ENCODE data around the gene PAAF1.

DNA sequence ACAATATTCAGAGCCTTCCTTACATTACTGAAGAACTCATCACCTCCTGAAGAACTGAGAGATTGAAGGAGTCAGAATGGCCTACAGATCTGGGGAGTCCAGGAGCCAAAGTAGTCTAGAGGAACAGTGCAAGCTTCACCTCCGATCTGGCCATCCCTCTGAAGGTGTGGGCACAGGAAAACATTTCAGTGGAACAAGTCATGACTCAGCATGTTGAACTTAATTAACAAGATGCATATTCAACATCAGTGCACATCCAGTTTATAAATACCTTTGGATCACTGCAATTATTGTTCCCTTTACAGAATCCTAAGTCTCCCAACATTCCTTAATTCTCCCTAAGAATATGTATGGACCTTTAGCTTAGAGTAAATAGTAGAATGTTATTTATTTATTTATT lies 25.5 kb downstream of the PAAF1 start:
- TF ChIP-seq CTCF (IDR thresholded peaks at IDR 0.05; ENCODE audit: low read depth, low read length, poor library complexity, severe bottlenecking) = no peak
- TF ChIP-seq EZH2phosphoT487 (IDR thresholded peaks at IDR 0.05; ENCODE audit: borderline replicate concordance, low read length) = no peak

Data from DOHH2 (cell line).